ENCODE measurements around the gene MPP1.

- no peak for TF ChIP-seq CTCF (IDR thresholded peaks at IDR 0.05; ENCODE audit: low read depth, low read length)
- no peak for TF ChIP-seq POLR2A (IDR thresholded peaks at IDR 0.05; ENCODE audit: extremely low read depth, insufficient read length)
- no peak for TF ChIP-seq MYC (IDR thresholded peaks at IDR 0.05; ENCODE audit: low read depth, low read length)
Observed at GRCh38 chrX:154806837-154807501, 1.7 kb upstream of the MPP1 start.

Measured in NB4 (cell line).